ENCODE results near the gene DCDC2C. TPM values are rescaled to one million over a fixed set of nuclear protein-coding genes. Genes with fewer than 3 reads are reported as not detected.

The DCDC2C gene
- total and polyA plus RNA-seq, 10 donors: 0.03 to 0.22 TPM; not detected in 8

DNA sequence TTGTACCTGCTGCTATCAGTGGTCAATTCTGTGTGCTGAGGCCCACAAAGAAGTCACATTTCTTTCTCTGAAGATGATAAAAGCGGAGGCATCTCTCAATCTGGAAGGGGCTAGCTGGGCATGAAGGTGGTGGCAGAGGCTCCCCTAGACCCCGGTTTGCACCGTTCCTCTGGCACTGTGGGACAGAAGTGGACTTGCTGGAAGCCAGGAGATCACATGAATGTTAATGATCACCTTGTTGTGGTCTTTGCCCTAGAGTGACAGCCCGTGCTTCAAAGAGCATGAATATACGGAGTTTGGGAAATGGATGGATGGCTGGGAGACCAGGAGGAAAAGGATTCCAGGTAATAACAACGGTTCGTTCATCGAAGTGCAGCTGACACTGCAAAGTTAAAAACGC is 25.2 kb upstream of the DCDC2C start:
- intact Hi-C loops (cut with DNase I; ENCODE audit: low total_unique reads): no loop called here
- DNase-seq: no peak
- no peaks in the 10 kb centered on the region for H3K9me3 ChIP-seq
- TF ChIP-seq POLR2A (IDR thresholded peaks at IDR 0.05) (no peak), POLR2AphosphoS5 (IDR thresholded peaks at IDR 0.05) (no peak)
- TF ChIP-seq, protein P1, sequence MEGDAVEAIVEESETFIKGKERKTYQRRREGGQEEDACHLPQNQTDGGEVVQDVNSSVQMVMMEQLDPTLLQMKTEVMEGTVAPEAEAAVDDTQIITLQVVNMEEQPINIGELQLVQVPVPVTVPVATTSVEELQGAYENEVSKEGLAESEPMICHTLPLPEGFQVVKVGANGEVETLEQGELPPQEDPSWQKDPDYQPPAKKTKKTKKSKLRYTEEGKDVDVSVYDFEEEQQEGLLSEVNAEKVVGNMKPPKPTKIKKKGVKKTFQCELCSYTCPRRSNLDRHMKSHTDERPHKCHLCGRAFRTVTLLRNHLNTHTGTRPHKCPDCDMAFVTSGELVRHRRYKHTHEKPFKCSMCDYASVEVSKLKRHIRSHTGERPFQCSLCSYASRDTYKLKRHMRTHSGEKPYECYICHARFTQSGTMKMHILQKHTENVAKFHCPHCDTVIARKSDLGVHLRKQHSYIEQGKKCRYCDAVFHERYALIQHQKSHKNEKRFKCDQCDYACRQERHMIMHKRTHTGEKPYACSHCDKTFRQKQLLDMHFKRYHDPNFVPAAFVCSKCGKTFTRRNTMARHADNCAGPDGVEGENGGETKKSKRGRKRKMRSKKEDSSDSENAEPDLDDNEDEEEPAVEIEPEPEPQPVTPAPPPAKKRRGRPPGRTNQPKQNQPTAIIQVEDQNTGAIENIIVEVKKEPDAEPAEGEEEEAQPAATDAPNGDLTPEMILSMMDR (IDR thresholded peaks at IDR 0.05 in 8 of 11, conservative IDR thresholded peaks at IDR 0.05 in 3 of 11): no peak
- H3K27me3 ChIP-seq (replicated peaks in 1 of 7): no peaks in the 10 kb centered on the region
- H3K4me3 ChIP-seq: no peak overlapping the region
- WGBS, 5 donors: 75 to 90% (median 81%) methylated on average over 9 of the region's 9 CpGs
- no peaks in the 10 kb centered on the region for H3K36me3 ChIP-seq
- no peaks in the 10 kb centered on the region for H3K4me1 ChIP-seq
- no peak overlapping the region for H3K27ac ChIP-seq

DNA sequence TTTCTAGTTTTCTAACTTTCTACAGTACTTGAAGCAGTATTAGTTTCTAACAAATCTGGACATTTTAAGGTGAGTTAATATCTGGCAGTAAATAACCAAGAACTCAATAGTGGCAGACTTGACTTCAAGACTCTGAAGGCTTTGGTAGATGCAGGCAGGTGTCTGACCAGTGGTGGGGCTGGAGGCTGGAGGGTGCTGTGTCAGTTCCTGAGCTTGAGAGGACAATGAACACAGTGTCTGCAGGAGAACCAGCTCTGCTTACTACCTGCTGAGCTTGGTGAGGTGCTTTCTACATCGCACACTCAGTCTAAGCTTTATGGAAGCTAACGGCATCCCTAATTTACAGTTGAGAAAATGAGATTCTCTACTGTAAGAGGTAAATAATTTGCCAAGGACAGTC is 24.2 kb upstream of the DCDC2C start:
- H3K36me3 ChIP-seq: no peaks in the 10 kb centered on the region
- H3K27ac ChIP-seq: no peak overlapping the region
- H3K27me3 ChIP-seq (replicated peaks in 1 of 7): no peaks in the 10 kb centered on the region
- TF ChIP-seq POLR2AphosphoS5 (IDR thresholded peaks at IDR 0.05) (no peak), POLR2A (IDR thresholded peaks at IDR 0.05) (no peak)
- TF ChIP-seq, protein P1 (IDR thresholded peaks at IDR 0.05 in 8 of 11, conservative IDR thresholded peaks at IDR 0.05 in 3 of 11): no peak
- H3K9me3 ChIP-seq: no peaks in the 10 kb centered on the region
- 82 to 96% (median 89%) methylated on average over 2 of the region's 2 CpGs for WGBS, 5 donors
- no peak overlapping the region for H3K4me3 ChIP-seq
- no peak for DNase-seq
- intact Hi-C loops (cut with DNase I; ENCODE audit: low total_unique reads): no loop called here
- H3K4me1 ChIP-seq: no peaks in the 10 kb centered on the region

DNA sequence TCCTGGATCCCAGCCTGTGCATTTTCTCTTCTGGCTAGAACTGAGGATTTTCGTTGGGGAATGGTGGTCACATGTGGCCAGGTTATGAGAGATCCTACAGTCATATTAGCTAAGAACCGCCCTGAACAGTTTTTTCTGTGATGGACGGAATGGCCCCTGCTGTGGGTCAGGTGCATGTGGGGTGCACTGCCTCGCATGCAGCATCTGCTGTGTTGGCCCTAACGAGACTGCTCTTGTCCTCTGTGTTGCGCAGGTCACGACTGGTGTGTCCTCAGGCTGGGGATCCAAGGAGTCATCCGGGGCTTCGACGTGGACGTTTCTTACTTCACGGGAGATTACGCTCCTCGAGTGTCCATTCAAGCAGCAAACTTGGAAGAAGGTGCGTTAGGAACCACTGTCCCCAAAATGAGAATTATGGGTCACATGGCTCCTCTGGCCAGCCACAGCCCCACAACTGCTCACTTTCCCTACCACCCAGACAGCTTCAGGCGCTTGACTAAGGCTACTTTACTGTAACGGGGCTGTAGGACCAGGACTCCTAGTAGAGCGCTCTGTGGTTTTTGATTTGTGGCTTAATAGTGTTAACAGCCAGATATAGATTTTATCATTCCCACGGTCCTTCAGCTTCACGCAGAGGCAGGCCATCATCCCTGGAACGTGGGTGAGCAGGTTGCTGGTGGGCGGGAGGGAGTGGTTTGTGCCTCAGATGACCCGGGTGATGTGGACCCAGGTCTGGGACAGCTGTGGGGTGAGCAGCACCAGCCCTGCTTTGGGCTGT is 23.6 kb upstream of the DCDC2C start:
- intact Hi-C loops (cut with DNase I; ENCODE audit: low total_unique reads): no loop called here
- Histone ChIP-seq H3K27ac (no peak overlapping the region), H3K27me3 (replicated peaks in 1 of 7) (no peaks in the 10 kb centered on the region), H3K4me1 (no peaks in the 10 kb centered on the region), H3K9me3 (no peaks in the 10 kb centered on the region), H3K4me3 (no peak overlapping the region), H3K36me3 (no peaks in the 10 kb centered on the region)
- DNase-seq: no peak
- TF ChIP-seq, protein P1 (IDR thresholded peaks at IDR 0.05 in 8 of 11, conservative IDR thresholded peaks at IDR 0.05 in 3 of 11): no peak
- TF ChIP-seq POLR2A (IDR thresholded peaks at IDR 0.05) (no peak), POLR2AphosphoS5 (IDR thresholded peaks at IDR 0.05) (no peak)
- 80 to 88% (median 85%) methylated on average over 21 to 23 of the region's 23 CpGs for WGBS, 5 donors

DNA sequence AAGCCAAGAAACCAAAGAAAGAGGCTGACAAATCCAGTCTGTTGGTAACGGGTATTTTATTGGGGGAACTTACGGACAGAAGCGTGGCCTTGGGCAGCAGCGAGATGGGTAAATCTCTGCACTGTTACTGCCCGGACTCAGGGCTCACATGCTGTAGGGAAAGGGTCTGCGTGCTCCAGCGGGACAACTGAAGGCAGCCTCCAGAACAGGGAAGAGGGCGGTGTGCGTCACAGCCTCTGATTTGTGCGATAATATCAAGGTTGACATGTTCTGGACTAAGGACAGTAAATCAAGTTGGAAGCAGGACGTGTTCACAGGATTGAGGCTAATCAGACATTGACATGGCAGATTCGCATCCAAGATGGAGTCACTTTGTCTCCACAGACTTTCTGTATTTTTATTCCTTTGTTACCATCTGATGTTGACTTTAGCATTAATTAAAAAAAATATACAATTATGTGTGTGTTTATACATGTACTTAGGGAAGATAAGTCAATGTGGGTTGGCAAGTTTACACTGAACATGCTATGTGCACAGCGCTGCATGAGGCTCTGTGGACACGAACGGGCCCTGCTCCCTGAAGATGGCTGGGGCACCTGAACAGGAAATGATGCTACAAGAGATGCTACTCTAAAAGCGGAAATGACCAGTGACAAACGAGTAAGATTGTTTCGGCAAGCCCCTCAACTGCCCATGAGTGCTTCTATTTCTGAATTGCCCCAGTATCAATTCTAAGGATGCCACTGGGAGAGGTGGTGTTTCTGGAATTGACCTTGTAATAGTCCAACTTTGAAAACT is 22.6 kb upstream of the DCDC2C start:
- no peaks in the 10 kb centered on the region for H3K36me3 ChIP-seq
- H3K4me3 ChIP-seq: no peak overlapping the region
- WGBS, 5 donors: 86 to 90% (median 88%) methylated on average over 18 of the region's 18 CpGs
- H3K4me1 ChIP-seq: no peaks in the 10 kb centered on the region
- TF ChIP-seq POLR2AphosphoS5 (IDR thresholded peaks at IDR 0.05) (no peak), POLR2A (IDR thresholded peaks at IDR 0.05) (no peak)
- TF ChIP-seq, protein P1 (IDR thresholded peaks at IDR 0.05 in 8 of 11, conservative IDR thresholded peaks at IDR 0.05 in 3 of 11): no peak
- no peak overlapping the region for H3K27ac ChIP-seq
- no peaks in the 10 kb centered on the region for H3K9me3 ChIP-seq
- H3K27me3 ChIP-seq (replicated peaks in 1 of 7): no peaks in the 10 kb centered on the region
- intact Hi-C loops (cut with DNase I; ENCODE audit: low total_unique reads): no loop called here
- no peak for DNase-seq

Data from spleen (tissue), 11 donors.